ENCODE data around the gene SLC1A3.

- no peak for TF ChIP-seq POLR2A (IDR thresholded peaks at IDR 0.05)
- no peak for TF ChIP-seq CTCF (IDR thresholded peaks at IDR 0.05)
These were observed 46.8 kb downstream of the SLC1A3 start for GRCh38 chr5:36653044-36653705.

All from heart left ventricle (tissue), 13 donors.